Putamen (tissue), 1 donor: ENCODE data around the gene RTL1.

ENCODE experiments used
- DNase-seq: peaks from one replicate; pipeline ENCODE4 v3.0.0-alpha.2; 2016; ENCODE audit warnings: low spot score

Gene RTL1

GRCh38 chr14:100834082-100834793, 69.3 kb downstream of the RTL1 start:
- no peak for DNase-seq

- DNase-seq: no peak
These were observed 71.1 kb downstream of the RTL1 start for GRCh38 chr14:100832311-100832960.

GRCh38 chr14:100830681-100831080, 72.8 kb downstream of the RTL1 start:
- no peak for DNase-seq
